ENCODE results near the gene RNFT2.

- TF ChIP-seq RFX5 (IDR thresholded peaks at IDR 0.05) (no peak), NPAS2 (CRISPR knock-in tag; IDR thresholded peaks at IDR 0.05; ENCODE audit: borderline replicate concordance) (no peak), HOXA7 (CRISPR knock-in tag; IDR thresholded peaks at IDR 0.05) (no peak), MAFK (IDR thresholded peaks at IDR 0.05; ENCODE audit: partially characterized antibody) (no peak), RAD21 (conservative IDR thresholded peaks at IDR 0.05 in 1 of 2, IDR thresholded peaks at IDR 0.05 in 1 of 2) (peak; percentile 14 to 27; a peak in 2 of 5 replicates), CEBPB (IDR thresholded peaks at IDR 0.05) (no peak), CTCF (IDR thresholded peaks at IDR 0.05) (peak; percentile 35; the same call in 2 of the 3 replicates), RARB (CRISPR knock-in tag; IDR thresholded peaks at IDR 0.05) (no peak), REST (IDR thresholded peaks at IDR 0.05) (no peak), POLR2A (IDR thresholded peaks at IDR 0.05; ENCODE audit: low read length) (no peak), ZSCAN20 (CRISPR knock-in tag; IDR thresholded peaks at IDR 0.05) (no peak)
Observed at GRCh38 chr12:116880817-116881324, 142.8 kb downstream of the RNFT2 start.
